GM12864 (cell line): ENCODE measurements around the gene PRKAG2.

Experiments used
- DNase-seq: peaks from one replicate; pipeline ENCODE4 v3.0.0-alpha.2; 2011; ENCODE audit warnings: low read depth
- H3K4me3 ChIP-seq: 2 replicates; pipeline ENCODE4 v1.5.1; 2011; ENCODE audit warnings: mild to moderate bottlenecking, low read depth, low read length, control low read depth
- CTCF ChIP-seq: IDR thresholded peaks from 2 replicates; pipeline ENCODE4 v1.5.1; 2011; ENCODE audit warnings: low read depth, mild to moderate bottlenecking, moderate library complexity, low read length, control low read depth, inconsistent platforms; ENCODE audit errors: missing control alignments

PRKAG2 gene

GRCh38 chr7:151676759-151677158 is 200.2 kb downstream of the PRKAG2 start:
- H3K4me3 ChIP-seq, result no peak overlapping the region
- no peak for TF ChIP-seq CTCF
- DNase-seq, result no peak

GRCh38 chr7:151675196-151675920 is 201.6 kb downstream of the PRKAG2 start:
- H3K4me3 ChIP-seq, result no peak overlapping the region
- DNase-seq, result no peak
- TF ChIP-seq CTCF, result no peak

- no peak for DNase-seq
- no peak for TF ChIP-seq CTCF
- H3K4me3 ChIP-seq, result no peak overlapping the region
Measured at GRCh38 chr7:151674161-151674920, 202.6 kb downstream of the PRKAG2 start.

- DNase-seq, result no peak
- no peak for TF ChIP-seq CTCF
- no peak overlapping the region for H3K4me3 ChIP-seq
Measured at GRCh38 chr7:151673216-151673615, 203.7 kb downstream of the PRKAG2 start.

- H3K4me3 ChIP-seq, result no peak overlapping the region
- no peak for DNase-seq
- TF ChIP-seq CTCF, result no peak
Measured at GRCh38 chr7:151672716-151673115, 204.2 kb downstream of the PRKAG2 start.

GRCh38 chr7:151671514-151671913 is 205.4 kb downstream of the PRKAG2 start:
- H3K4me3 ChIP-seq, result no peak overlapping the region
- no peak for DNase-seq
- no peak for TF ChIP-seq CTCF

GRCh38 chr7:151669762-151670161 is 207.2 kb downstream of the PRKAG2 start:
- DNase-seq, result no peak
- TF ChIP-seq CTCF, result no peak
- H3K4me3 ChIP-seq, result no peak overlapping the region
